Spleen (tissue), 7 donors: ENCODE measurements around the gene NT5DC4.

Experiments used
- CTCF ChIP-seq, 11 experiments: fragments of 200-600 bp in 7 of 11; fragments of 450-650 bp in 4 of 11; sonication (generic) in 4 of 11; IDR thresholded peaks in 8 of 11; conservative IDR thresholded peaks in 3 of 11; 1 replicate in 7 of 11; 2 replicates in 4 of 11; pipeline versions ENCODE4 v1.4.0 to v1.8.0; 2016 to 2021; ENCODE audit warnings: antibody characterized with exemption in 11 of 11, inconsistent platforms in 4 of 11, mild to moderate bottlenecking in 1 of 11
- POLR2AphosphoS5 ChIP-seq, 3 donors: sonication (generic); formaldehyde crosslinking; IDR thresholded peaks; one replicate each; pipeline ENCODE4 v1.5.1; 2017; ENCODE audit warnings: antibody characterized with exemption in 3 of 3
- donor health status: DM: no; HTN: no; CAD: no; lungs with moderate emphysema.
- donor health status: DM: no; HTN: no; CAD: no.
- donor health status: DM: no; HTN: no; CAD: no.

- TF ChIP-seq POLR2AphosphoS5 (IDR thresholded peaks at IDR 0.05) (no peak), CTCF (IDR thresholded peaks at IDR 0.05 in 8 of 11, conservative IDR thresholded peaks at IDR 0.05 in 3 of 11) (no peak)
These were observed 56.2 kb downstream of the NT5DC4 start for GRCh38 chr2:112777036-112777435.
